ENCODE results near the gene MSANTD7. TPM values are rescaled to one million over a fixed set of nuclear protein-coding genes. Genes with fewer than 3 reads are reported as not detected.

Gene MSANTD7
- total and polyA plus RNA-seq, 10 of the 15 experiments (the other 5 are each of a cell fraction or from before 2014, with no cell fraction given), result 3.5 to 22.8 (median 18.5) TPM

- no peak for TF ChIP-seq ZNF687 (IDR thresholded peaks at IDR 0.05)
- no peak for TF ChIP-seq RBBP5 (conservative IDR thresholded peaks at IDR 0.05)
- no peak for TF ChIP-seq ZBTB4 (CRISPR knock-in tag; IDR thresholded peaks at IDR 0.05)
- no peak for TF ChIP-seq KLF5 (IDR thresholded peaks at IDR 0.05; ENCODE audit: partially characterized antibody)
- no peak for TF ChIP-seq ZNF384 (IDR thresholded peaks at IDR 0.05; ENCODE audit: borderline replicate concordance, low read depth, low read length)
- TF ChIP-seq CHD2 (IDR thresholded peaks at IDR 0.05; ENCODE audit: borderline replicate concordance, low read depth, low read length), result no peak
- TF ChIP-seq YY1 (IDR thresholded peaks at IDR 0.05; ENCODE audit: low read depth, low read length), result no peak
Observed at GRCh38 chr10:14836208-14836607, 1.9 kb upstream of the MSANTD7 start (continued).

Data from GM12878 (cell line).